ENCODE results near the gene STK10.

STK10 gene

DNA sequence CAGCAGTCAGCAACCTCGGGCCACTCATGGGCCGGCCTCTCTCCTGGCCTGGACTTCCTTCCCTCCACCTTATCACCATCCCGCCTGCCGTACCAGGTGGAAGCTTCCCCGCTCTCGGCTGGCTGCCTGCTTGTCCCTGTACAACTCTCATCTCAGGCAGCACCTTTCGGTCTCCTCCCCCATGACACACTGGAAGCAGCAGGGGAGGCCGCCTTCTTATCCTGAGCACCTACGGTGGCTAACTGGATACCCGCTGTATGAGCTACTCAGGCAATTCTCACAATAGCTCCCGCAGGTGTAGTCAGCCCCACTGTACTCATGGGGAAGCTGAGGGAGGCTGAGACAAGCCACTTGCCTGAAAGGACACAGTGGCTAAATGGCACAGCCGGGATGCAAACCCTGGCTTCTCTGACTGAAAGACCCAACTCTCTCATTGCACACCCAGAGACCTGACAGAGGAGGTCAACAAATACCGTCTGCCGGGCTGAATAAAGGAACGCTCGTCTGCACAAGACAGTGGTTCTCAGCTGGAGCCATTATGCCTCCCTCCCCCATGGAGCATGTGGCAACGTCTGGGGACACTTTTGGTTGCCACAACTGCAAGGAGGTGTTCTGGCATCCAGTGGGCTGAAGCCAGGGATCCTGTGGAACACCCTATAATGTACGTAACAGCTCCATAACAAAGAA lies 9.6 kb downstream of the STK10 start:
- CTCF ChIA-PET = interaction anchor here (0.9 kb wide), 1 partner anchor 105 kb away, joined by 3 read pairs; no protein-coding TSS in a partner anchor
- POLR2A ChIA-PET = interaction anchor here (1.7 kb wide), 1 partner anchor 8 kb away, joined by 5 read pairs; no protein-coding TSS in a partner anchor
- no peak for DNase-seq (ENCODE audit: extremely low spot score)

DNA sequence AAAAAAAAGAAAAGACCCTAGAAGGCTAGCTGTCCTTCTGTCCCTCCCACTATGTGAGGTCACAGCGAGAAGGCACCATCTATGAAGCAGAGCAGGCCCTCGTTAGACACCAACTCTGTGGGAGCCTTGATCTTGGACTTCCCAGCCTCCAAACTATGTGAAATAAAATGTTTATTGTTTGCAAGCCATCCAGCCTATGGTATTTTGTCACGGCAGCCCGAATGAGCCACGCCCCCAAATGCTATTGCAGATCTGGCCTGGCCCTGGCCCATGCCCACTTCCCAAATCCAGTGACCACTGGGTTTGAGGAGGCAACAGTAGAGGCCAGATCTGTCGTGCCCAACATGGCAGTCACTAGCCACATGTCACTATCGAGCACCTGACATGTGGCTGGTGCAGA lies 10.8 kb downstream of the STK10 start:
- ChIA-PET CTCF (interaction anchor here (1.1 kb wide), 1 partner anchor 12 kb away, joined by 3 read pairs; no protein-coding TSS in a partner anchor), POLR2A (interaction anchor here (1.7 kb wide), 1 partner anchor 9 kb away, joined by 5 read pairs; no protein-coding TSS in a partner anchor)
- no peak for TF ChIP-seq CTBP1 (IDR thresholded peaks at IDR 0.05; ENCODE audit: borderline replicate concordance)
- TF ChIP-seq TARDBP (IDR thresholded peaks at IDR 0.05) = no peak
- TF ChIP-seq ELF4 (IDR thresholded peaks at IDR 0.05) = no peak
- no peak for DNase-seq (ENCODE audit: extremely low spot score)

More for the DNA sequence above, 9.6 kb downstream of the STK10 start:
- TF ChIP-seq FOXK2 (IDR thresholded peaks at IDR 0.05) (no peak), LEF1 (IDR thresholded peaks at IDR 0.05; ENCODE audit: borderline replicate concordance) (no peak), SP1 (IDR thresholded peaks at IDR 0.05) (no peak), CTBP1 (IDR thresholded peaks at IDR 0.05; ENCODE audit: borderline replicate concordance) (no peak), ARNT (IDR thresholded peaks at IDR 0.05) (no peak), ZNF384 (IDR thresholded peaks at IDR 0.05) (no peak)
- TF ChIP-seq, protein P1, sequence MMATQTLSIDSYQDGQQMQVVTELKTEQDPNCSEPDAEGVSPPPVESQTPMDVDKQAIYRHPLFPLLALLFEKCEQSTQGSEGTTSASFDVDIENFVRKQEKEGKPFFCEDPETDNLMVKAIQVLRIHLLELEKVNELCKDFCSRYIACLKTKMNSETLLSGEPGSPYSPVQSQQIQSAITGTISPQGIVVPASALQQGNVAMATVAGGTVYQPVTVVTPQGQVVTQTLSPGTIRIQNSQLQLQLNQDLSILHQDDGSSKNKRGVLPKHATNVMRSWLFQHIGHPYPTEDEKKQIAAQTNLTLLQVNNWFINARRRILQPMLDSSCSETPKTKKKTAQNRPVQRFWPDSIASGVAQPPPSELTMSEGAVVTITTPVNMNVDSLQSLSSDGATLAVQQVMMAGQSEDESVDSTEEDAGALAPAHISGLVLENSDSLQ (IDR thresholded peaks at IDR 0.05) = no peak

DNA sequence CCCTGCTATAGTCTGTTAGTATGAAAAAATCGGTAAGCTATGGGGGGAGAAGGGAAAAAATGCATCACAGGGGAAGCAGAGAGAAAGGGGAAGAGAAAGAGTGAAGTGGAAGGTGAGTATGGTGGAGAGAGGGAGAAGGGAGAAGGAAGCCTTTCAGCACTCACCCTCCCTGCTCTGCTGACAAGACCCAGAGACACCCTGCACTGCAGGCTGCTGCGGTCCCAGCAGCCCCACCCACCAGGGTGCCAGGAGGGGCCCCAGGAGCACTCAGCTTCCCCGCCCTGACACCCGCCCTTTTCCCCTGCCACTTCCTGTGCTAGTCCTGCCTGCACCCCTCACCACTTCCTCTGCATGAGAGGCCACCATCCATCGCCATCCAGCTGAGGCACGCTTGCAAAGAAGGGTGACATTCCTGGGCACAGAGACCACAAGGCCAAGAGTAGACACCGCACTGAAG lies 12.7 kb downstream of the STK10 start:
- ChIA-PET CTCF (interaction anchor here (0.6 kb wide), 1 partner anchor 62 kb away, joined by 3 read pairs; no protein-coding TSS in a partner anchor), POLR2A (interaction anchor here (0.7 to 1.5 kb wide), 2 partner anchors 13 to 107 kb away, joined by 3 to 6 read pairs; partner anchors contain the start of gene STK10)
- TF ChIP-seq ARNT (IDR thresholded peaks at IDR 0.05) (no peak), FOXA1 (IDR thresholded peaks at IDR 0.05) (no peak), LEF1 (IDR thresholded peaks at IDR 0.05; ENCODE audit: borderline replicate concordance) (no peak), BHLHE40 (IDR thresholded peaks at IDR 0.05; ENCODE audit: borderline replicate concordance) (no peak)
- TF ChIP-seq, protein P1 (IDR thresholded peaks at IDR 0.05) = no peak
- no peak for DNase-seq (ENCODE audit: extremely low spot score)

DNA sequence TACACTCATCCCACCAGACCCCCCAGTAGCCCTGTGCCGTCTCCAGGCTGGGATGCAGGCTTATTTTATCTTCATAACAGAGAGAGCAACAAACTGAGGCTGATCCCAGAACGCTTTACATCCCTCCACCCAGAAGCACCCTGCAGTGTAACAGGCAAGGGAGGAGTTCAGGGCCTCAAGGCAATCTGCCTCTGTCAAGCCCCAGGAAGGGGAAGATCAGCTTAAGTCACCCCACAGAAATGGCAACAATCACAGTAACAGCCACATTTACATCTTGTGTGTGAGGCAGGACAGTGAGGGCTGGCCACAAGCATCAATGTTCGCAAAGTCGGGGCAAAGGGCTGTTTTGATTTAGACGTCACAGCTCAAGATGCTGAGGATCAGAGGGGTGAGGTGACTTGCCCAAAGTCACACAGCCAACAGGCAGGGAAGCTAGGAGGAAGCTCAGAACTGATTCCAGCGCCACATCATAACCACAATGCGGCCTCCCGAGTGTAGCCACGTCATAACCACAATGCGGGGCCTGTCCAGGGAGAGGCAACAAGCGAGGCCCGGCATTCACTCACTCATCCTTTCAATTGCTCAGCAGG lies 14.4 kb downstream of the STK10 start:
- TF ChIP-seq SUZ12 (IDR thresholded peaks at IDR 0.05) = no peak

DNA sequence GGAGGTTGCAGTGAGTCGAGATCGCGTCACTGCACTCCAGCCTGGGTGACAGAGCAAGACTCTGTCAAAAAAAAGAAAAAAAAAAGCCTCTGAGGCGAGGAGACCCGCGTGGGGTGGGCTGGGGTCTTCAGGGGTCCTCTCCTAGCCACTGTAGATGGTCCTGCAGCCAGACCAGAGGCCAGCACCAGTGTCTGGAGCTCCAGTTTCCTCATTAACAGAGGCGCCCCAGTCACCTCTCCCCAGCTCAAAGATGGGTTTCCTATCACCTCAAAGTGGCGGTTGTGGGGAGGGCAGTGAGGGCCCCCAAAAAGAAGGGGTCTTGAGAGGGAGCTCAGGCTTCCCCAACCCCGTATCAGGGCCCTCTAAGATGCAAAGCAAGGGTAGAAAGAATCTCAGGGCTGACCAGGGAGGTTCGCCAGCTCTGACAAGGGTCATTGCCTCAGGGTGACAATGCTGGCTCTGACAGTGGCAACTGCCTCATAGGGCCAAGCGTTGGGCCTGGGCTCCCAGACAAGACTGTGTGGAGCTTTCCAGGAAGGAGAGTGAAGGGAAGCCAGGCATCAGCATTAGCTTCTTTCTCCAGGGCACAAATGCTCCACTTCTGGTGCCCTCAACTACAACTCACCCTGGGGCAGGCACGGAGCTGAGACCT lies 15.0 kb downstream of the STK10 start:
- CTCF ChIA-PET = interaction anchor here (0.7 to 1.1 kb wide), 2 partner anchors 10 to 260 kb away, joined by 3 to 4 read pairs; no protein-coding TSS in a partner anchor
- POLR2A ChIA-PET = interaction anchor here (0.8 to 1.1 kb wide), 2 partner anchors 13 to 16 kb away, joined by 4 read pairs; partner anchors contain the start of gene STK10
- TF ChIP-seq ARNT (IDR thresholded peaks at IDR 0.05) = no peak
- TF ChIP-seq BHLHE40 (IDR thresholded peaks at IDR 0.05; ENCODE audit: borderline replicate concordance) = no peak
- TF ChIP-seq FOXM1 (IDR thresholded peaks at IDR 0.05; ENCODE audit: borderline replicate concordance) = no peak
- no peak for TF ChIP-seq FOXK2 (IDR thresholded peaks at IDR 0.05)
- no peak for TF ChIP-seq TARDBP (IDR thresholded peaks at IDR 0.05)
- TF ChIP-seq SUZ12 (IDR thresholded peaks at IDR 0.05) = no peak
- TF ChIP-seq HDGF (IDR thresholded peaks at IDR 0.05; ENCODE audit: borderline replicate concordance) = no peak
- no peak for TF ChIP-seq SP1 (IDR thresholded peaks at IDR 0.05)
- no peak for TF ChIP-seq FOXA1 (IDR thresholded peaks at IDR 0.05)
- TF ChIP-seq ZNF384 (IDR thresholded peaks at IDR 0.05) = no peak
- no peak for TF ChIP-seq L3MBTL2 (conservative IDR thresholded peaks at IDR 0.05)
- TF ChIP-seq LEF1 (IDR thresholded peaks at IDR 0.05; ENCODE audit: borderline replicate concordance) = no peak
- no peak for TF ChIP-seq ELF4 (IDR thresholded peaks at IDR 0.05)
- TF ChIP-seq CTBP1 (IDR thresholded peaks at IDR 0.05; ENCODE audit: borderline replicate concordance) = no peak
- TF ChIP-seq, protein P1 (IDR thresholded peaks at IDR 0.05) = no peak
- no peak for TF ChIP-seq NFRKB (IDR thresholded peaks at IDR 0.05)
- no peak for DNase-seq (ENCODE audit: extremely low spot score)

More for the DNA sequence above, 14.4 kb downstream of the STK10 start:
- DNase-seq (ENCODE audit: extremely low spot score) = no peak
- ChIA-PET POLR2A (interaction anchor here (1.1 kb wide), 1 partner anchor 15 kb away, joined by 4 read pairs; the partner anchor contains the start of gene STK10), CTCF (interaction anchor here (0.7 to 1.1 kb wide), 2 partner anchors 11 to 261 kb away, joined by 3 to 4 read pairs; no protein-coding TSS in a partner anchor)

DNA sequence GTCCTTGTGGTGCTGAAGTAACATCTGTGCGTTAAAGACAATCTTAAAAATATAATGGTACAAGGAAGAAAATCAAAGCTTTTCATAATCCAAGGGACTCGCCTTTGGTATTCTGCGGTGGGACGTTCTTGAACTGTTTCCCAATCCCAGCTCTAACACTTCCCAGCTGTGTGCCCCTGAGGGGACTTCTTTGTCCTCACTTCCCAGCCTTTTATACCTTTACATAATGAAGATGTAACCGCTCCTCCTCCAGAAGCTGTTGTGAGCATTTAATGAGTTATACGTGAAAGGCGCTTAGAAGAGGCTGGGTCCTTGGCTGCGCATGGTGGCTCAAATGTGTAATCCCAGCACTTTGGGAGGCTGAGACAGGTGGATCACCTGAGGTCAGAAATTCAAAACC lies 16.9 kb downstream of the STK10 start:
- no peak for DNase-seq (ENCODE audit: extremely low spot score)
- no peak for TF ChIP-seq ELF4 (IDR thresholded peaks at IDR 0.05)
- TF ChIP-seq FOXK2 (IDR thresholded peaks at IDR 0.05) = no peak
- TF ChIP-seq SUZ12 (IDR thresholded peaks at IDR 0.05) = no peak
- TF ChIP-seq NFRKB (IDR thresholded peaks at IDR 0.05) = no peak
- no peak for TF ChIP-seq HDGF (IDR thresholded peaks at IDR 0.05; ENCODE audit: borderline replicate concordance)
- no peak for TF ChIP-seq ZNF384 (IDR thresholded peaks at IDR 0.05)
- TF ChIP-seq ARNT (IDR thresholded peaks at IDR 0.05) = no peak
- TF ChIP-seq FOXA1 (IDR thresholded peaks at IDR 0.05) = no peak
- TF ChIP-seq FOXM1 (IDR thresholded peaks at IDR 0.05; ENCODE audit: borderline replicate concordance) = no peak
- TF ChIP-seq SP1 (IDR thresholded peaks at IDR 0.05) = no peak
- TF ChIP-seq CTBP1 (IDR thresholded peaks at IDR 0.05; ENCODE audit: borderline replicate concordance) = no peak
- TF ChIP-seq, protein P1 (IDR thresholded peaks at IDR 0.05) = no peak
- POLR2A ChIA-PET = no interaction called here

More for the DNA sequence above, 16.9 kb downstream of the STK10 start:
- CTCF ChIA-PET = no interaction called here
